ENCODE results near the gene NEUROD2.

NEUROD2 gene

GRCh38 chr17:39634384-39634871 is 26.7 kb upstream of the NEUROD2 start:
- DNase-seq, result peak; percentile 25

- no peak for DNase-seq
These were observed 26.0 kb upstream of the NEUROD2 start for GRCh38 chr17:39633570-39634183.

DNA sequence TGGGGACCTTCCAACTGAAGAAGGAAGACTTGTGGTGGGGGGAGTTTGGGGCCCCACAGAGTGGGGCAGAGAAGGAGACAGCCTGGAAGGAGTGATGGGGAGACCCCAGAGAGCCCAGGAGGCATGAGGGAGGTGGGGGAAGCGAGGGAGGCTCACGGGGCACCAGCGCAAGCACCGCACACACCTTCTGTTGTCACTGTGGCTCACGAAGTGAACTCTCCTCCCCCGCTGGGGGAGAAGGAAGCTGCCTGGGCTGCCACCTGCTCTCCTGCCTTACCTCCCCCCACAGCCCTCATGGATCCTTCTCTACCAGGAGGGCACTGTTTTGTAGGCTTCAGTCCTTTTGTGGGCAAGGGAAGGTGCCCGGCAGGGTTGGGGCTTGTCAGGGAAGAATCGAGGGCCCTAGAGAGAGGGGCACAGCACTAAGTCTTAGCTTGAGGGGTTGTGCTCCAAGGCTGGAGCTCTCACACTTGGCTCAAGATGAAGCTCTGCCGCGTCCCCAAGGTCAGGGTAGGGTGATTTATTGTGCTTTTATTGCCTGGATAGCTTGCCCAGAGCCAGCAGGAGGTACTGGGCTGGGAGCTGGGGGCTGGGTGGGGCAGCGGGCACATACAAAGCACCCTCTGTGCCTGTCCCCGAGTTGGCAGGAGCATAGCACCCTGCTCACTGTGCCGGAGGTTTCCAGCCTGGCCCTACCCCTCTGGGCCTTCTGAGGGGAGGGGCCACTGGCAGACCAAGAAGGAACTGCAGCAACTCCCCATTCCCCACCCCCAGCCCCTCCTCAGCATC is 24.6 kb upstream of the NEUROD2 start:
- DNase-seq, result no peak

- no peak for DNase-seq
These were observed 23.7 kb upstream of the NEUROD2 start for GRCh38 chr17:39631403-39631802.

GRCh38 chr17:39629898-39630297 is 22.2 kb upstream of the NEUROD2 start:
- DNase-seq, result no peak

- no peak for DNase-seq
These were observed 21.8 kb upstream of the NEUROD2 start for GRCh38 chr17:39629494-39629880.

- DNase-seq, result no peak
These were observed 21.2 kb upstream of the NEUROD2 start for GRCh38 chr17:39628655-39629493.

- no peak for DNase-seq
These were observed 20.2 kb upstream of the NEUROD2 start for GRCh38 chr17:39627712-39628516.

- no peak for DNase-seq
These were observed 19.5 kb upstream of the NEUROD2 start for GRCh38 chr17:39627047-39627711.

DNA sequence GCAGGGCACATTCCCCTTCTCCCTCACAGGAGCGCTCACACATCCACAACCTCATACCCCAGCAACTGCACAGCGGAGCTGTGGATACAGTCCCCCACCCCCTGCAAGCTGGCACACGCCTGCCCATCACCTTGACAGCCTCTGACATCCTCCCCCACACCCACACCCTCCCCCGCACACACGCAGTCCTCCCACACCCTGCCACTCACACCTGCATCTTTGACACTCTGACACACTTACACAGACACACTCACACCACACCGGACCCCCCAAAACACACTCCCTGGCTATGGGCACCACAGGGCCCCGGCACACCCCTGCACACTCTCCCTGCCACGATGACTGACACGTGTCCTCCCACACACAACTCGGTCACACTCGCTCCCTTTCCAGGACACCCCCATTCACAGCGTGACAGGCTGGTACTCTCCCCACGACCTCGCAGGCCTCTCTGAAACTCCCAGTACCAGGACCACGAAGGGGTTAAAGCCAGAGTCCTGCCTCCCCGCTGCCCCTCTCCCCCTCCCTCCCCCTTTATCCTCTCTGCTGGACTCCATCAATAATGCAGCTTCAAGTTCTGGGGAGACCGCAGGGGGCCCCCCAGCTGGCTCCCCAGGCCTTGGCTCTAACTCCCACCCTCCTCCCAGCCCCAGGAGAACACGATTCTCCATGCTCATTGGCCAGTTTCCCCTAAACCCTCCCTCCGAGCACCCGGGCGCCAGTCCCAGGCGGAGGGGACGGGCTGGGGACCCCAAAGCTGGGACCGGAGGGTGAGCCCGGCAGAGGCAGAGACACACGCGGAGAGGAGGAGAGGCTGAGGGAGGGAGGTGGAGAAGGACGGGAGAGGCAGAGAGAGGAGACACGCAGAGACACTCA is 18.7 kb upstream of the NEUROD2 start, which contains the start of gene PPP1R1B:
PPP1R1B (plus strand) TSS at position 782 of the 876 bp plus-strand sequence. CDS start 441 bp downstream, outside the sequence.
- DNase-seq, result peak; percentile 25

GRCh38 chr17:39625198-39625785 is 17.6 kb upstream of the NEUROD2 start:
- DNase-seq, result no peak

DNA sequence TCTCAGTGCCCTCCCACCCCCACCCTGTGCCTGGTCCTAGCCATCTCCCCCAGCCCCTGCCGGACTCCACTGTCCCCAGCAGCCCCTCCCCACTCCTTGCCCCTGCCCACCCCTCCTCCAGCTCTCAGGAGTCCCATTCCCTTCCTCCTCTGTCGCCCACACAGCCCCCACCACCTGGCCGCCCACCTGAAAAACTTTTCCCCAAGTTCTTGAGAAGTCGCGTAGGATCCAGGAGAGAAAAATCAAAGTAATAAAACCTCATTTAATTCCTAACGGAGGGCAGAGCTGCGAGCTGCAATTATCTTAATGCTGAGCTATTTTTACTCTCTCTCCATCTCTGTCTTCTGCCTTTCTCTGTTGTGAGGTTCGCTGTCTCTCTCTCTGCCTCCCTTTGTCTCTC is 16.6 kb upstream of the NEUROD2 start:
- no peak for DNase-seq

DNA sequence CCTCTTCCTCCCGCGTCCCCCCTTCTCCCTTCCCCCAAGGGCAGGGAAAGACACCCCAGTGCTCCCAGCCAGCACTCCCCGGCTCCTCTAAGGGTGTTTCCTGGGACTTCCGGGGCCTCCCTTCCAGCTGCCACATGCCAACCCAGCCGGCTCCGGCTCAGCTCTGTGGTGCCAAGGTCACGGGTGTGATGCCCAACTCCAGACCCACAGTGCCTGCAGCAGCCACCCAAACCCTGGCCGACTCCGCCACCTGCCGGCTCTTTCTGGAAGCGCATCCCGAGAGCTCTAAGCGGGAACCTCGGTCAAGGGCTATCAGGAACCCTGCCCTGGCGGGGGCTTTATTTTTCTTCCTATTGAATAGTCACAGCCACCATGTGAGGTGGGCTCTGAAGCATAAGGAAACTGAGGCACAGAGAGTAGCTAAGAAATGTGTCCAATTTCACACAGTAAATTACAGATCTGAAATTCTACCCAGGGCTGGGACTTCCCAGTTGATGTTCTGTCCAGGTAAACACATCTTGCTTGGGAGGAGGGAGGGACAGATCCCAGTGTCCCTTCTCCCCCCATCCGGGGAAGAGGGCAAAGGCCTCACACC is 15.7 kb upstream of the NEUROD2 start:
- peak; percentile 90 for DNase-seq

GRCh38 chr17:39622380-39623006 is 14.8 kb upstream of the NEUROD2 start:
- DNase-seq, result peak; percentile 66

DNA sequence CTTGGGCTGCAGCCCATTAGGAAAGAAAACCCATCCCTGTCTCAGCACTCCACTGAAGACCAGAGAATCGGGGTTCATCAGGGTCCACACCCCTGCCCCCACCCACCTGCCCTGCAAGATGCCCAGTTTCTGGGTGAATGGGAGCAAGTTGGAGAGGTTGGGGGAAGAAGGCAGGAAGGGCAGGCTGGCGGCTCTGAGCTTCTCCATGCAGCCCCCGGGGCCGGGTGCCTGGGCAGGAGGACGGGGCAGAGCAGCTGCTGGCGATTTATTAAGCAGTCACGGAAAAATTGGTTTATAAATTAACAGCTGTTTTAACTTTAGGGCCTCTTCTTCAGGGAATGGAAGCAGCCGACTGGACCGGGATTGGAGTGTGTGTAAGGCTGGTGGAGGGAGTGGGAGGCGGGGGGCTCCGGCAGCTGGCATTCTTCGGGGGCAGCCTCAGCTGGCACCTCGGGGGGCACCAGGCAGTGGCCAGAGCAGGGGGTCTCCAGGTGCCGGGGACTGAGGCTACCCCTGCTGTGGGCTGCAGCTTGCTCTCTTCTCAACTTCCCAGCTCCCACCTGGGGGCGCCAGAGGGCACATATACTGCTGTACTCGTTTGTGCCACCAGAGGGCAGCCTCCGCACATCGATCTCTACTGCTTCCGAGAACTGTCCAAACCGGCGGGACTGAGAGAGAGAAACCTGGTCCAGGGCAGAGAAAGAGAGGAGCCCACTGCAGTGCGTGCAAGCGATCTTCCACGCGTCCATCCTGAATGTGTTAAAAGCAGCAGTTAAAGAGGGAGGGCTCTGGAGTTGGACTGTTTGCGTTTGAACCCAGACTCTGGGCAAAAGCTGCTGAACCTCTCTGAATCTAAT is 14.0 kb upstream of the NEUROD2 start:
- DNase-seq, result peak; percentile 89

- no peak for DNase-seq
These were observed 12.0 kb upstream of the NEUROD2 start for GRCh38 chr17:39619786-39620101.

- no peak for DNase-seq
These were observed 11.5 kb upstream of the NEUROD2 start for GRCh38 chr17:39618956-39619785.
